ENCODE data around the gene CD47. TPM values are rescaled to one million over a fixed set of nuclear protein-coding genes. Genes with fewer than 3 reads are reported as not detected.

The CD47 gene
- total RNA-seq, 1 donor from 2014 or later: 34.4 TPM

- DNase-seq (ENCODE audit: low read depth) (no peak), FAIRE-seq (no peak)
- Histone ChIP-seq H3K9ac (ENCODE audit: low read length) (no peak overlapping the region), H3K79me2 (ENCODE audit: insufficient read depth, low read length) (no peaks in the 10 kb centered on the region), H3K4me1 (ENCODE audit: insufficient read depth, low read length) (peaks cover 9% of the 10 kb centered on the region), H3K27ac (ENCODE audit: low read depth, low read length) (no peak overlapping the region), H3K27me3 (ENCODE audit: insufficient read depth, low read length) (no peaks in the 10 kb centered on the region), H4K20me1 (ENCODE audit: insufficient read depth, low read length) (no peaks in the 10 kb centered on the region), H3K4me3 (ENCODE audit: insufficient read depth, low read depth, low read length) (no peak overlapping the region), H3K4me2 (ENCODE audit: low read length) (no peak overlapping the region), H3K36me3 (ENCODE audit: insufficient read depth, low read length) (no peaks in the 10 kb centered on the region), H3K9me3 (ENCODE audit: insufficient read depth, low read depth, low read length) (no peaks in the 10 kb centered on the region), H2AFZ (ENCODE audit: low read depth, low read length) (no peak overlapping the region)
- H3K36me3 Mint-ChIP-seq (ENCODE audit: low read depth, unreplicated experiment): no peaks in the 10 kb centered on the region
- H3K4me3 Mint-ChIP-seq (ENCODE audit: unreplicated experiment): no peak overlapping the region
- peaks cover 6% of the 10 kb centered on the region for H3K27me3 Mint-ChIP-seq (ENCODE audit: low read depth, unreplicated experiment)
- H3K9me3 Mint-ChIP-seq (ENCODE audit: unreplicated experiment): peaks cover 2% of the 10 kb centered on the region
- TF ChIP-seq, protein P1, sequence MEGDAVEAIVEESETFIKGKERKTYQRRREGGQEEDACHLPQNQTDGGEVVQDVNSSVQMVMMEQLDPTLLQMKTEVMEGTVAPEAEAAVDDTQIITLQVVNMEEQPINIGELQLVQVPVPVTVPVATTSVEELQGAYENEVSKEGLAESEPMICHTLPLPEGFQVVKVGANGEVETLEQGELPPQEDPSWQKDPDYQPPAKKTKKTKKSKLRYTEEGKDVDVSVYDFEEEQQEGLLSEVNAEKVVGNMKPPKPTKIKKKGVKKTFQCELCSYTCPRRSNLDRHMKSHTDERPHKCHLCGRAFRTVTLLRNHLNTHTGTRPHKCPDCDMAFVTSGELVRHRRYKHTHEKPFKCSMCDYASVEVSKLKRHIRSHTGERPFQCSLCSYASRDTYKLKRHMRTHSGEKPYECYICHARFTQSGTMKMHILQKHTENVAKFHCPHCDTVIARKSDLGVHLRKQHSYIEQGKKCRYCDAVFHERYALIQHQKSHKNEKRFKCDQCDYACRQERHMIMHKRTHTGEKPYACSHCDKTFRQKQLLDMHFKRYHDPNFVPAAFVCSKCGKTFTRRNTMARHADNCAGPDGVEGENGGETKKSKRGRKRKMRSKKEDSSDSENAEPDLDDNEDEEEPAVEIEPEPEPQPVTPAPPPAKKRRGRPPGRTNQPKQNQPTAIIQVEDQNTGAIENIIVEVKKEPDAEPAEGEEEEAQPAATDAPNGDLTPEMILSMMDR (IDR thresholded peaks at IDR 0.05; ENCODE audit: insufficient read depth, low read depth, low read length): no peak
- no peak for TF ChIP-seq EZH2 (IDR thresholded peaks at IDR 0.05; ENCODE audit: insufficient read depth, low read length)
- H3K4me1 Mint-ChIP-seq (ENCODE audit: low read depth, unreplicated experiment): peaks cover 10% of the 10 kb centered on the region
- no peak overlapping the region for H3K27ac Mint-ChIP-seq (ENCODE audit: unreplicated experiment)
Observed at GRCh38 chr3:107994181-107994580, 96.7 kb downstream of the CD47 start.

DNA sequence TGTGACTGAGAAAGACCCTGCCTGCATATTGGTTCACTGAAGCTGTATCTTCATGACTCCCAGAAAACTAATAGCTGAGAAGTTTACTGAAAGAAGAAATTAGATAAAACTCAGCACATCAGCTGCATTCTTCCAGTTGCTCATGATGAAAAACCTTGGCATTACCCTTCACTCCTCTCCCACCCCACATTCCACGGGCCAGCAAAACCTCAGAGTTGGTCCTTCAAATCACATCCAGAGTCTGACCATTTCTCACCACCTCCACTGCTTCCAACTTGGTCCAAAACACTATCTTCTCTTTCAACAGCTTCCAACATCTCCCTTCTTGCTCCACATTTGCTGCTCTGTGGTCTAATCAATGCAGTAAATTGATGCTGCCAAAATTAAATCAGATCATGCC is 97.1 kb downstream of the CD47 start:
- no peaks in the 10 kb centered on the region for H4K20me1 ChIP-seq (ENCODE audit: insufficient read depth, low read length)
- H3K9me3 ChIP-seq (ENCODE audit: insufficient read depth, low read depth, low read length): no peaks in the 10 kb centered on the region
- H3K27ac ChIP-seq (ENCODE audit: low read depth, low read length): no peak overlapping the region
- H3K27me3 ChIP-seq (ENCODE audit: insufficient read depth, low read length): no peaks in the 10 kb centered on the region
- H3K4me3 ChIP-seq (ENCODE audit: insufficient read depth, low read depth, low read length): no peak overlapping the region
- FAIRE-seq: peak; percentile 73
- H3K27me3 Mint-ChIP-seq (ENCODE audit: low read depth, unreplicated experiment): peaks cover 8% of the 10 kb centered on the region
- H3K27ac Mint-ChIP-seq (ENCODE audit: unreplicated experiment): no peak overlapping the region
- H3K4me2 ChIP-seq (ENCODE audit: low read length): peak overlapping the region; percentile 7
- peak; percentile 74 for DNase-seq (ENCODE audit: low read depth)
- H3K4me1 Mint-ChIP-seq (ENCODE audit: low read depth, unreplicated experiment): peaks cover 6% of the 10 kb centered on the region
- H3K4me3 Mint-ChIP-seq (ENCODE audit: unreplicated experiment): no peak overlapping the region
- no peaks in the 10 kb centered on the region for H3K79me2 ChIP-seq (ENCODE audit: insufficient read depth, low read length)
- no peaks in the 10 kb centered on the region for H3K36me3 ChIP-seq (ENCODE audit: insufficient read depth, low read length)
- peaks cover 9% of the 10 kb centered on the region for H3K4me1 ChIP-seq (ENCODE audit: insufficient read depth, low read length)
- H3K36me3 Mint-ChIP-seq (ENCODE audit: low read depth, unreplicated experiment): no peaks in the 10 kb centered on the region
- H3K9me3 Mint-ChIP-seq (ENCODE audit: unreplicated experiment): peaks cover 2% of the 10 kb centered on the region
- H2AFZ ChIP-seq (ENCODE audit: low read depth, low read length): no peak overlapping the region
- H3K9ac ChIP-seq (ENCODE audit: low read length): no peak overlapping the region
- no peak for TF ChIP-seq EZH2 (IDR thresholded peaks at IDR 0.05; ENCODE audit: insufficient read depth, low read length)
- TF ChIP-seq, protein P1 (IDR thresholded peaks at IDR 0.05; ENCODE audit: insufficient read depth, low read depth, low read length): no peak

Other genes starting within 250 kb of the CD47 start
- 27.5 and 29.8 TPM in 2 replicates for gene IFT57, start 131.4 kb upstream of the CD47 start, total RNA-seq
- not detected in 2 replicates for gene HHLA2, start 205.5 kb upstream of the CD47 start, total RNA-seq

Data from astrocyte (in vitro differentiated cells and primary cell).